AG04449 (cell line): ENCODE measurements around the gene CBX3.

Source experiments
- CTCF ChIA-PET: fragments of 350-600 bp; formaldehyde crosslinking; extraction: SDS; loops from one replicate; lab custom pipeline; 2021; ENCODE audit warnings: antibody characterized with exemption; lab: Yijun Ruan, JAX
- POLR2A ChIA-PET: fragments of 400-600, 350-600 bp; formaldehyde crosslinking; extraction: SDS; loops from one replicate; lab custom pipeline; 2020; ENCODE audit warnings: antibody characterized with exemption, inconsistent platforms; lab: Yijun Ruan, JAX
- DNase-seq: peaks from one replicate; pipeline ENCODE4 v3.0.0-alpha.2; 2010; ENCODE audit warnings: low read depth, low spot score
- H3K4me3 ChIP-seq: 2 replicates; pipeline ENCODE4 v1.5.1; 2011; ENCODE audit warnings: low read depth, mild to moderate bottlenecking, control low read depth, low read length
- CTCF ChIP-seq: IDR thresholded peaks from one replicate; pipeline ENCODE4 v1.5.1; 2011; ENCODE audit warnings: mild to moderate bottlenecking, moderate library complexity, low read length, control low read depth, inconsistent platforms; ENCODE audit not compliant: insufficient read depth; ENCODE audit errors: missing control alignments

Gene CBX3

GRCh38 chr7:26155531-26156375 is 45.8 kb upstream of the CBX3 start:
- ChIA-PET CTCF (interaction anchor here (0.9 to 2.3 kb wide), 9 partner anchors 11 to 1005 kb away, joined by 3 to 9 read pairs (median 4); partner anchors contain the start of gene CBX3), POLR2A (interaction anchor here (2.6 kb wide), 1 partner anchor 44 kb away, joined by 12 read pairs; the partner anchor contains the start of gene HNRNPA2B1)
- DNase-seq, result no peak
- H3K4me3 ChIP-seq, result peak overlapping the region; percentile 3; the same call in 1 of the 2 replicates
- no peak for TF ChIP-seq CTCF

GRCh38 chr7:26156451-26157420 is 44.8 kb upstream of the CBX3 start:
- peak overlapping the region; percentile 6; the same call in 1 of the 2 replicates for H3K4me3 ChIP-seq
- DNase-seq, result peak; percentile 74
- ChIA-PET CTCF (interaction anchor here (1.1 to 2.3 kb wide), 9 partner anchors 10 to 1004 kb away, joined by 3 to 9 read pairs (median 4); no protein-coding TSS in a partner anchor), POLR2A (interaction anchor here (2.6 kb wide), 1 partner anchor 43 kb away, joined by 12 read pairs; the partner anchor contains the start of gene HNRNPA2B1)
- TF ChIP-seq CTCF, result no peak

GRCh38 chr7:26157520-26158105 is 43.9 kb upstream of the CBX3 start:
- DNase-seq, result no peak
- CTCF ChIA-PET, result interaction anchor here (1.2 to 2.3 kb wide), 5 partner anchors 9 to 67 kb away, joined by 3 to 9 read pairs (median 4); no protein-coding TSS in a partner anchor
- TF ChIP-seq CTCF, result no peak
- no peak overlapping the region for H3K4me3 ChIP-seq
- POLR2A ChIA-PET, result interaction anchor here (2.6 kb wide), 1 partner anchor 42 kb away, joined by 12 read pairs; the partner anchor contains the start of gene HNRNPA2B1

GRCh38 chr7:26159243-26159642 is 42.3 kb upstream of the CBX3 start:
- TF ChIP-seq CTCF, result no peak
- no peak overlapping the region for H3K4me3 ChIP-seq
- no peak for DNase-seq
- ChIA-PET CTCF (interaction anchor here (1.6 kb wide), 1 partner anchor 39 kb away, joined by 4 read pairs; no protein-coding TSS in a partner anchor), POLR2A (interaction anchor here (1.0 kb wide), 2 partner anchors 20 to 42 kb away, joined by 4 read pairs; partner anchors contain the start of genes CBX3 and HNRNPA2B1)

- no peak overlapping the region for H3K4me3 ChIP-seq
- ChIA-PET CTCF (interaction anchor here (1.3 to 3.1 kb wide), 3 partner anchors 31 to 70 kb away, joined by 4 to 19 read pairs (median 6); no protein-coding TSS in a partner anchor), POLR2A (no interaction called here)
- no peak for DNase-seq
- no peak for TF ChIP-seq CTCF
Measured at GRCh38 chr7:26160896-26161295, 40.6 kb upstream of the CBX3 start.
